Esophagus (tissue), 2 donors: ENCODE measurements around the gene DGKZ. TPM values are rescaled to one million over a fixed set of nuclear protein-coding genes. Genes with fewer than 3 reads are reported as not detected.
"Not testable (repeated sequence)": the region's sequence is repeated elsewhere in the genome, so short reads cannot be mapped to it uniquely, and the experiment has no call there.

Source experiments
- H3K27ac ChIP-seq, 2 donors: one replicate each; pipeline ENCODE4 v1.5.1; 2013; ENCODE audit warnings: low read depth in 2 of 2, mild to moderate bottlenecking in 2 of 2, inconsistent platforms in 1 of 2, low read length in 1 of 2, moderate library complexity in 1 of 2
- H3K27me3 ChIP-seq, 2 donors: one replicate each; pipeline ENCODE4 v1.6.1; 2013; ENCODE audit warnings: low read length in 2 of 2, control low read depth in 1 of 2, mild to moderate bottlenecking in 1 of 2; ENCODE audit not compliant: insufficient read depth in 2 of 2, control insufficient read depth in 1 of 2
- H3K36me3 ChIP-seq, 2 donors: one replicate each; pipeline ENCODE4 v1.6.1; 2013; ENCODE audit warnings: low read length in 1 of 2; ENCODE audit not compliant: control insufficient read depth in 2 of 2, insufficient read depth in 2 of 2
- H3K4me1 ChIP-seq, 2 donors: one replicate each; pipeline ENCODE4 v1.6.1; 2013; ENCODE audit warnings: low read length in 1 of 2; ENCODE audit not compliant: control insufficient read depth in 2 of 2, insufficient read depth in 2 of 2
- H3K4me3 ChIP-seq, 2 donors: one replicate each; pipeline ENCODE4 v1.5.1; 2013; ENCODE audit warnings: low read length in 2 of 2, mild to moderate bottlenecking in 2 of 2, low read depth in 1 of 2, moderate library complexity in 1 of 2
- H3K9me3 ChIP-seq, 2 donors: one replicate each; pipeline ENCODE4 v1.6.1; 2013; ENCODE audit warnings: mild to moderate bottlenecking in 2 of 2, low read depth in 1 of 2, low read length in 1 of 2, moderate library complexity in 1 of 2; ENCODE audit not compliant: control insufficient read depth in 2 of 2, insufficient read depth in 1 of 2
- WGBS, 2 donors: extraction: QIAGEN DNeasy Blood & Tissue Kit; methylation state at CpG; one replicate each; pipeline ENCODE4 v1.1.7; 2013; 5-methylcytosine and 5-hydroxymethylcytosine counted together
- polyA plus RNA-seq, 2 donors: library from polyadenylated mRNA; stranded (reverse); fragments of 200-250 nt; gene quantifications; one replicate each; pipeline ENCODE4 v1.2.3, GENCODE V29; 2013
- donor health status: healthy with polysubstance abuse.
- donor health status: Bipolar disorder and iron deficiency.

DGKZ gene
- polyA plus RNA-seq, 2 donors = 27.3 to 36.6 TPM

- no peak overlapping the region for H3K27ac ChIP-seq
- 81 to 82% methylated on average over 10 of the region's 10 CpGs for WGBS, 2 donors
Measured at GRCh38 chr11:46378296-46378695, 31.0 kb downstream of the DGKZ start.

GRCh38 chr11:46378811-46379481 is 31.7 kb downstream of the DGKZ start:
- 70 to 75% methylated on average over 20 of the region's 20 CpGs for WGBS, 2 donors
- Histone ChIP-seq H3K9me3 (no peaks in the 10 kb centered on the region), H3K27ac (no peak overlapping the region), H3K27me3 (no peaks in the 10 kb centered on the region), H3K4me1 (peaks cover 5 to 10% of the 10 kb centered on the region in 2 donors), H3K36me3 (peaks cover 0 to 36% of the 10 kb centered on the region in 2 donors), H3K4me3 (no peak overlapping the region)

More at GRCh38 chr11:46378296-46378695, 31.0 kb downstream of the DGKZ start:
- peaks cover 0 to 36% of the 10 kb centered on the region in 2 donors for H3K36me3 ChIP-seq
- H3K4me3 ChIP-seq = no peak overlapping the region
- no peaks in the 10 kb centered on the region for H3K27me3 ChIP-seq
- no peaks in the 10 kb centered on the region for H3K9me3 ChIP-seq
- H3K4me1 ChIP-seq = peaks cover 5 to 10% of the 10 kb centered on the region in 2 donors

- 52 to 53% methylated on average over 26 to 34 of the region's 36 CpGs for WGBS, 2 donors
- H3K36me3 ChIP-seq = peaks cover 0 to 31% of the 10 kb centered on the region in 2 donors
- peaks cover 5 to 10% of the 10 kb centered on the region in 2 donors for H3K4me1 ChIP-seq
- H3K27ac ChIP-seq = peak overlapping the region; percentile 16 to 47
- H3K9me3 ChIP-seq, H3K27me3 ChIP-seq, H3K4me3 ChIP-seq: not testable (repeated sequence)
Measured at GRCh38 chr11:46379482-46380293, 32.4 kb downstream of the DGKZ start.

- H3K9me3 ChIP-seq = no peaks in the 10 kb centered on the region
- H3K4me1 ChIP-seq = peaks cover 5 to 10% of the 10 kb centered on the region in 2 donors
- peaks cover 0 to 23% of the 10 kb centered on the region in 2 donors for H3K36me3 ChIP-seq
- WGBS, 2 donors = 1% methylated on average over 45 of the region's 45 CpGs
- peak overlapping the region; percentile 53 to 64 for H3K4me3 ChIP-seq
- no peaks in the 10 kb centered on the region for H3K27me3 ChIP-seq
- peak overlapping the region; percentile 47 to 65 for H3K27ac ChIP-seq
Measured at GRCh38 chr11:46380340-46381047, 33.2 kb downstream of the DGKZ start.

- Histone ChIP-seq H3K36me3 (peaks cover 0 to 16% of the 10 kb centered on the region in 2 donors), H3K4me3 (peak within 1 kb of the TSS; percentile 53 to 64), H3K27me3 (no peaks in the 10 kb centered on the region), H3K4me1 (peaks cover 5 to 10% of the 10 kb centered on the region in 2 donors), H3K27ac (peak within 1 kb of the TSS; percentile 47 to 65), H3K9me3 (no peaks in the 10 kb centered on the region)
- 1 to 2% methylated on average over 67 to 94 of the region's 96 CpGs for WGBS, 2 donors
Measured at GRCh38 chr11:46381048-46381818, 34.0 kb downstream of the DGKZ start, which contains the start of gene MDK. Gene MDK, plus strand, starts transcription at chr11:46381669. Its CDS starts 389 bp downstream, at chr11:46382058.

GRCh38 chr11:46381819-46382645 is 34.8 kb downstream of the DGKZ start:
- Histone ChIP-seq H3K9me3 (no peaks in the 10 kb centered on the region), H3K27me3 (no peaks in the 10 kb centered on the region), H3K36me3 (peaks cover 0 to 9% of the 10 kb centered on the region in 2 donors), H3K4me1 (peaks cover 5 to 10% of the 10 kb centered on the region in 2 donors), H3K4me3 (peak overlapping the region; percentile 52 to 53), H3K27ac (peak overlapping the region in 1 of 2 donors; percentile 38)
- WGBS, 2 donors = 1 to 2% methylated on average over 48 to 66 of the region's 66 CpGs

GRCh38 chr11:46382646-46383403 is 35.6 kb downstream of the DGKZ start:
- Histone ChIP-seq H3K27me3 (no peaks in the 10 kb centered on the region), H3K4me1 (peaks cover 5 to 10% of the 10 kb centered on the region in 2 donors), H3K4me3 (peak overlapping the region; percentile 52 to 53), H3K27ac (no peak overlapping the region), H3K9me3 (no peaks in the 10 kb centered on the region), H3K36me3 (peaks cover 0 to 3% of the 10 kb centered on the region in 2 donors)
- 47 to 50% methylated on average over 17 to 18 of the region's 18 CpGs for WGBS, 2 donors

GRCh38 chr11:46383404-46383758 is 36.1 kb downstream of the DGKZ start:
- H3K4me1 ChIP-seq = peaks cover 5 to 10% of the 10 kb centered on the region in 2 donors
- H3K27ac ChIP-seq = no peak overlapping the region
- no peaks in the 10 kb centered on the region for H3K27me3 ChIP-seq
- WGBS, 2 donors = 82 to 84% methylated on average over 7 of the region's 7 CpGs
- no peak overlapping the region for H3K4me3 ChIP-seq
- H3K9me3 ChIP-seq = no peaks in the 10 kb centered on the region
- no peaks in the 10 kb centered on the region for H3K36me3 ChIP-seq
